ENCODE measurements around the gene SLC20A1.

DNA sequence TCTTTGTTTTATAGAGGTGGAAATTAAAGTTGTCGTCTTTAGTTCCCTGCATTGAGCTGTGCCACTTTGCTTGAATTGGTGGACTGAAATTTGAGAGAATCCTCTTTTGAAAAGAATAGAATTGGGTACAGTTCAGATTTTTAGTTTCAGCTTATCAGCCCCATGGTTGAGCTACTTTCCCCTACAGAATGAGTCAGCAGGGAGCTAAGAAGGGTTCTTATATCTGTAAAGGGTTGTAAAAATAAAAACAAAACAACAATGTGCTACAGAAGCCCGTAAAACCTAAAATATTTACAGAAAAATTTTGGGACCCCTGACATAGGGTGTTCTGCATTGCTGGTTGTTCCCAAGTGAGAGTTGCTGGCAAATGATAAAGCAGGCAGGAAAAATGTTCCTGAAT, 12.6 kb downstream of the SLC20A1 start:
- TF ChIP-seq POLR2A (IDR thresholded peaks at IDR 0.05; ENCODE audit: low read depth, low read length) (no peak; the same call in 1 of the 2 replicates), CEBPB (IDR thresholded peaks at IDR 0.05; ENCODE audit: low read depth, low read length) (no peak)
